H1 (cell line): ENCODE measurements around the gene PSKH1. TPM values are rescaled to one million over a fixed set of nuclear protein-coding genes. Genes with fewer than 3 reads are reported as not detected.

Experiments
- ASH2L ChIP-seq: fragments of 200-600, 300-600 bp; sonication (generic); IDR thresholded peaks from one replicate; pipeline ENCODE4 v1.7.1; 2017; ENCODE audit warnings: low read length
- CBX8 ChIP-seq: fragments of 300-800, 300-1000 bp; sonication (generic); IDR thresholded peaks from 2 replicates; pipeline ENCODE4 v1.7.1; 2016; ENCODE audit warnings: low read depth, low read length, borderline replicate concordance
- CHD7 ChIP-seq: fragments of 300-600 bp; sonication (generic); IDR thresholded peaks from 2 replicates; pipeline ENCODE4 v1.7.1; 2012; ENCODE audit warnings: low read length, moderate library complexity, mild to moderate bottlenecking, inconsistent platforms; ENCODE audit not compliant: insufficient replicate concordance
- CTBP2 ChIP-seq: IDR thresholded peaks from 2 replicates; pipeline ENCODE4 v1.7.0; 2011; ENCODE audit warnings: borderline replicate concordance, mild to moderate bottlenecking, moderate library complexity, mixed read lengths, low read length; ENCODE audit not compliant: insufficient read depth, insufficient read length
- MAFK ChIP-seq: IDR thresholded peaks from 2 replicates; pipeline ENCODE4 v1.6.1; 2012; ENCODE audit warnings: low read depth, mild to moderate bottlenecking, improper control_type of control experiment, low read length
- SAP30 ChIP-seq: fragments of 300-600 bp; sonication (generic); IDR thresholded peaks from 2 replicates; pipeline ENCODE4 v1.7.1; 2012; ENCODE audit warnings: low read length, moderate library complexity, mild to moderate bottlenecking, inconsistent platforms; ENCODE audit not compliant: insufficient read depth, insufficient replicate concordance
- SIRT6 ChIP-seq: IDR thresholded peaks from one replicate; pipeline ENCODE4 v1.7.1; 2012; ENCODE audit warnings: low read length, inconsistent platforms
- SIX5 ChIP-seq: IDR thresholded peaks from 2 replicates; pipeline ENCODE4 v1.6.1; 2011; ENCODE audit warnings: mild to moderate bottlenecking, low read depth, low read length
- TAF7 ChIP-seq: optimal IDR thresholded peaks from 2 replicates; pipeline ENCODE3; 2011; ENCODE audit warnings: low read depth, mild to moderate bottlenecking, inconsistent platforms, low read length, moderate library complexity, borderline replicate concordance
- TBP ChIP-seq: IDR thresholded peaks from 2 replicates; pipeline ENCODE4 v1.6.1; 2011; ENCODE audit warnings: low read depth, low read length, improper control_type of control experiment
- polyA plus RNA-seq, 7 experiments: library from polyadenylated mRNA; depleted of rRNA in 3 of 7; stranded (reverse) in 5 of 7; unstranded in 2 of 7; fragments of >200 nt in 5 of 7; fragments of 200-250 nt in 2 of 7; gene quantifications; 1 replicate in 5 of 7; 2 replicates in 1 of 7; 4 replicates in 1 of 7; pipeline versions ENCODE4 v1.2.1 to v1.2.3, GENCODE V29; 2011 to 2013; ENCODE audit warnings: missing spikeins in 2 of 7, mixed read lengths in 2 of 7
- total RNA-seq: library from RNA; stranded (reverse); fragmentation: NEBNext Ultra II Directional; extraction: Animal tissue kit (Norgen Biotek cat#: 25700); gene quantifications from 2 replicates; pipeline ENCODE4 v1.2.1, GENCODE V29; 2021

Gene PSKH1
- total and polyA plus RNA-seq, 2 of the 8 experiments (the other 6 are each of a cell fraction or from before 2014, with no cell fraction given): 24.8 to 51.0 TPM

- no peak for TF ChIP-seq CHD7
- TF ChIP-seq MAFK: no peak
- no peak for TF ChIP-seq SAP30
- TF ChIP-seq CBX8: no peak
- no peak for TF ChIP-seq TBP
- no peak for TF ChIP-seq TAF7
- TF ChIP-seq ASH2L: no peak
- no peak for TF ChIP-seq CTBP2
- TF ChIP-seq SIRT6: no peak
- no peak for TF ChIP-seq SIX5
These were observed 679 bp upstream of the PSKH1 start (continued) for GRCh38 chr16:67892375-67892774.
